Measurements from ENCODE around the gene CFH. TPM values are rescaled to one million over a fixed set of nuclear protein-coding genes. Genes with fewer than 3 reads are reported as not detected.

The CFH gene
- total RNA-seq, 1 experiment from 2014 or later, result not detected

DNA sequence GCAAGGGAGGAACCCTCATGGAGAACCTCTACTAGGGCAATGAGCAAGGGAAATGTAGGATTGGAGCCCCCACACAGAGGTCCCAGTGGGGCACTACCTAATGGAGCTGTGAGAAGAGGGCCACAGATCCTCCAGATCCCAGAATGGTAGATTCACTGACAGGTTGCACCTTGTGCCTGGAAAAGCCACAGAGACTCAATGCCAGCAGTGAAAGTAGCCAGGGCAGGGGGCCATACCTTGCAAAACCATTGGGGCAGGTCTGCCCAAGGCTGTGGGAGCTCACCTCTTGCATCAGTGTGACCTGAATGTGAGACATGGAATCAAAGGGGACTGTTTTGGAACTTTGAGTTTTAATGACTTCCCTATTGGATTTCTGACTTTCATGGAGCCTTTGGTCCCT is 17.9 kb downstream of the CFH start:
- ChIA-PET CTCF (no interaction called here), POLR2A (no interaction called here)
- intact Hi-C loops (cut with micrococcal nuclease; ENCODE audit: unreplicated experiment), result no loop called here
- Histone ChIP-seq H3K4me1 (no peaks in the 10 kb centered on the region), H3K27me3 (replicated peaks; ENCODE audit: control insufficient read depth, insufficient read depth, low read length) (no peaks in the 10 kb centered on the region), H3K36me3 (ENCODE audit: control insufficient read depth, insufficient read depth, low read length) (no peaks in the 10 kb centered on the region), H3K9me3 (0 out of 2 replicates have a peak, but pooled peaks cover 4% of the 10 kb centered on the region), H3K4me3 (ENCODE audit: low read depth, low read length) (no peak overlapping the region)
- no peaks in the 10 kb centered on the region for H3K27me3 Mint-ChIP-seq (ENCODE audit: insufficient read depth, unreplicated experiment)
- H3K4me1 Mint-ChIP-seq (ENCODE audit: low read depth, unreplicated experiment), result no peaks in the 10 kb centered on the region
- H3K27ac Mint-ChIP-seq (ENCODE audit: unreplicated experiment), result no peak overlapping the region
- no TSS peak for BruUV-seq (replicated peaks)
- no peaks in the 10 kb centered on the region for H3K36me3 Mint-ChIP-seq (ENCODE audit: insufficient read depth, unreplicated experiment)
- no peak for TF ChIP-seq CTCF (IDR thresholded peaks at IDR 0.05; ENCODE audit: insufficient read depth in 1 of 2, low read depth in 1 of 2, low read length in 1 of 2, severe bottlenecking in 1 of 2, unreplicated experiment in 1 of 2)
- H3K4me3 Mint-ChIP-seq (ENCODE audit: unreplicated experiment), result no peak overlapping the region
- no peak for DNase-seq
- H3K9me3 Mint-ChIP-seq (ENCODE audit: unreplicated experiment), result peaks cover 28% of the 10 kb centered on the region

DNA sequence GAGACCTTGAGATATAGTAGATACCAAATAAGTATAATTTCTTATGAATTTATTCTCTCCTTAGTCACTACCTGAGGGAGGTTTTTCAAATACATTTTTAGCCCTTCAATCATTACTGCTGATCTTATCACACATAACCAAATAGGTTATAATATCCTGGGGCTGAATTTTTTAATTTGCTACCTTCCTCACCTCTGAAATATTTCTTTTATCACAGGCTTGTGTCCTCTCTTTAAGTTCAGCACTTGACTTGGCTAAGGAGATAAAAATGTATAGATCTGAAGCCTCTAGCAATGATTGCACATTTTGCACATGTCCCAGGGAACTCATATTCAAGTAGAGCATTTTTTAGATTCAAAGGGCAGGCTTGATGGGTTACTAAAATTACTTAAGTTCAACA is 23.1 kb downstream of the CFH start:
- DNase-seq, result no peak
- no peak for TF ChIP-seq CTCF (IDR thresholded peaks at IDR 0.05; ENCODE audit: insufficient read depth in 1 of 2, low read depth in 1 of 2, low read length in 1 of 2, severe bottlenecking in 1 of 2, unreplicated experiment in 1 of 2)
- Histone ChIP-seq H3K36me3 (ENCODE audit: control insufficient read depth, insufficient read depth, low read length) (no peaks in the 10 kb centered on the region), H3K4me1 (no peaks in the 10 kb centered on the region), H3K27me3 (replicated peaks; ENCODE audit: control insufficient read depth, insufficient read depth, low read length) (no peaks in the 10 kb centered on the region), H3K9me3 (no peaks in the 10 kb centered on the region), H3K4me3 (ENCODE audit: low read depth, low read length) (no peak overlapping the region)
- peaks cover 9% of the 10 kb centered on the region for H3K9me3 Mint-ChIP-seq (ENCODE audit: unreplicated experiment)
- BruUV-seq (replicated peaks), result no TSS peak
- H3K27me3 Mint-ChIP-seq (ENCODE audit: insufficient read depth, unreplicated experiment), result no peaks in the 10 kb centered on the region
- ChIA-PET CTCF (no interaction called here), POLR2A (no interaction called here)
- intact Hi-C loops (cut with micrococcal nuclease; ENCODE audit: unreplicated experiment), result no loop called here
- no peaks in the 10 kb centered on the region for H3K36me3 Mint-ChIP-seq (ENCODE audit: insufficient read depth, unreplicated experiment)
- H3K4me1 Mint-ChIP-seq (ENCODE audit: low read depth, unreplicated experiment), result no peaks in the 10 kb centered on the region
- no peak overlapping the region for H3K4me3 Mint-ChIP-seq (ENCODE audit: unreplicated experiment)
- H3K27ac Mint-ChIP-seq (ENCODE audit: unreplicated experiment), result no peak overlapping the region

- Histone ChIP-seq H3K27me3 (replicated peaks; ENCODE audit: control insufficient read depth, insufficient read depth, low read length) (no peaks in the 10 kb centered on the region), H3K4me1 (no peaks in the 10 kb centered on the region), H3K4me3 (ENCODE audit: low read depth, low read length) (no peak overlapping the region), H3K9me3 (no peaks in the 10 kb centered on the region), H3K36me3 (ENCODE audit: control insufficient read depth, insufficient read depth, low read length) (no peaks in the 10 kb centered on the region)
- Mint-ChIP-seq H3K27me3 (ENCODE audit: insufficient read depth, unreplicated experiment) (no peaks in the 10 kb centered on the region), H3K4me3 (ENCODE audit: unreplicated experiment) (no peak overlapping the region), H3K4me1 (ENCODE audit: low read depth, unreplicated experiment) (no peaks in the 10 kb centered on the region), H3K9me3 (ENCODE audit: unreplicated experiment) (no peaks in the 10 kb centered on the region), H3K27ac (ENCODE audit: unreplicated experiment) (no peak overlapping the region), H3K36me3 (ENCODE audit: insufficient read depth, unreplicated experiment) (no peaks in the 10 kb centered on the region)
- no TSS peak for BruUV-seq (replicated peaks)
- TF ChIP-seq CTCF (IDR thresholded peaks at IDR 0.05; ENCODE audit: insufficient read depth in 1 of 2, low read depth in 1 of 2, low read length in 1 of 2, severe bottlenecking in 1 of 2, unreplicated experiment in 1 of 2), result no peak
- ChIA-PET CTCF (no interaction called here), POLR2A (no interaction called here)
- intact Hi-C loops (cut with micrococcal nuclease; ENCODE audit: unreplicated experiment), result no loop called here
- no peak for DNase-seq
Observed at GRCh38 chr1:196677781-196678509, 26.1 kb downstream of the CFH start.

All from Caco-2 (cell line).